ENCODE data around the gene TLE7.

- no peak for TF ChIP-seq POLR2AphosphoS5 (IDR thresholded peaks at IDR 0.05)
- TF ChIP-seq CTCF (IDR thresholded peaks at IDR 0.05) = no peak
- no peak for TF ChIP-seq POLR2A (IDR thresholded peaks at IDR 0.05)
Measured at GRCh38 chr16:71489122-71489521, 47.3 kb upstream of the TLE7 start, which contains the start of gene ZNF19.
